Uterus (tissue), 2 donors: ENCODE measurements around the gene LINS1.

ENCODE experiments used
- POLR2A ChIP-seq, 2 donors: fragments of 450-650 bp; IDR thresholded peaks; one replicate each; pipeline ENCODE4 v1.6.1; 2016; ENCODE audit warnings: antibody characterized with exemption in 2 of 2, mild to moderate bottlenecking in 1 of 2, moderate library complexity in 1 of 2
- TF ChIP-seq, protein P1 (sequence below), 4 experiments: fragments of 200-600 bp in 2 of 4; fragments of 450-650 bp in 2 of 4; sonication (generic) in 2 of 4; IDR thresholded peaks; one replicate each; pipeline ENCODE4 v1.5.1; 2016 to 2019; ENCODE audit warnings: antibody characterized with exemption in 4 of 4, mild to moderate bottlenecking in 2 of 4, moderate library complexity in 1 of 4

DNA sequence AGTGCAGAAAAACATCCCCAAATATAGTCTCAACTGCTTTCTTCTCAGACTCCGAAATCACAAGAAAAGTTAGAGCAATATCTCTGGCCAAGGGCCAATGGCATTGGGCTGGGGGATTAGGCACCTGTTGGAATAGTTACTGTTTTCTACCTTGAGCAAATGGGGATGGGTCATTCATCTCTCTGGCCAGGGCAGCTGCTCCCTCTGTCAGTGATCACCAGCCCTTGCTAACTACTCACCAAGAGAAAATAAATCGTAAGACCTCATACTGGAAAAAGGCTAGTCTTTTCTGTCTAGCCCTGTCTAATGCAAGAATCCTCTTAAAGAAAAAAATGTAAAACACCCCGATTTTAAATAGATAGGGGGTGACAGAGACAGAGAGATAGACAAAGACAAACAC lies 84.1 kb downstream of the LINS1 start:
- TF ChIP-seq, protein P1, sequence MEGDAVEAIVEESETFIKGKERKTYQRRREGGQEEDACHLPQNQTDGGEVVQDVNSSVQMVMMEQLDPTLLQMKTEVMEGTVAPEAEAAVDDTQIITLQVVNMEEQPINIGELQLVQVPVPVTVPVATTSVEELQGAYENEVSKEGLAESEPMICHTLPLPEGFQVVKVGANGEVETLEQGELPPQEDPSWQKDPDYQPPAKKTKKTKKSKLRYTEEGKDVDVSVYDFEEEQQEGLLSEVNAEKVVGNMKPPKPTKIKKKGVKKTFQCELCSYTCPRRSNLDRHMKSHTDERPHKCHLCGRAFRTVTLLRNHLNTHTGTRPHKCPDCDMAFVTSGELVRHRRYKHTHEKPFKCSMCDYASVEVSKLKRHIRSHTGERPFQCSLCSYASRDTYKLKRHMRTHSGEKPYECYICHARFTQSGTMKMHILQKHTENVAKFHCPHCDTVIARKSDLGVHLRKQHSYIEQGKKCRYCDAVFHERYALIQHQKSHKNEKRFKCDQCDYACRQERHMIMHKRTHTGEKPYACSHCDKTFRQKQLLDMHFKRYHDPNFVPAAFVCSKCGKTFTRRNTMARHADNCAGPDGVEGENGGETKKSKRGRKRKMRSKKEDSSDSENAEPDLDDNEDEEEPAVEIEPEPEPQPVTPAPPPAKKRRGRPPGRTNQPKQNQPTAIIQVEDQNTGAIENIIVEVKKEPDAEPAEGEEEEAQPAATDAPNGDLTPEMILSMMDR (IDR thresholded peaks at IDR 0.05): no peak
- no peak for TF ChIP-seq POLR2A (IDR thresholded peaks at IDR 0.05)
